ENCODE data around the gene ZFAND2A.

The ZFAND2A gene

DNA sequence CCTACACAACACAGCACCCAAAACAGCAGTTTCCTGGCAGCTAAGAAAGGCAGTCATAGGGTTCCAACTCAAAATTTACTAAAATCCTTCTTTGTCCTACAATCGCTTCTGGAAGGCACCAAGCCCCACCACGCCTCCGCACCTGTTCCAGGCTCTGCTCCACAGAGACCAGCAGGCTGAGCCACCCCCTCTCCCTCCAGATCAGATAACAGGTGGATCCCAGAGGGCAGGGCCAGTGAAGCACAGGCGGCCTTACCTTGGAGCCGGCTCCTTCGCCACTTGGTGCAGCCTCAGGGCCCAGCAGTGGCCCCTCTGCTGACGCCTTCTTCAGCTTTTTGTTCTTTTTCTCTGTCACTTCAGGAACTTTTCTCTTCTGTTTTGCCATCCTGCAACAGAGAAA is 33.0 kb downstream of the ZFAND2A start:
- H3K27ac ChIP-seq (ENCODE audit: low read depth, low read length): no peak overlapping the region
- no peaks in the 10 kb centered on the region for H3K27me3 ChIP-seq (ENCODE audit: control insufficient read depth in 1 of 2, insufficient read depth in 2 of 2, low read length in 2 of 2)
- H3K9ac ChIP-seq (ENCODE audit: low read length): no peak overlapping the region
- no peak overlapping the region for H3K4me3 ChIP-seq (ENCODE audit: low read depth in 1 of 2, low read length in 2 of 2)
- H3K36me3 ChIP-seq (ENCODE audit: insufficient read depth, low read length): no peaks in the 10 kb centered on the region
- peaks cover 20% of the 10 kb centered on the region for H3K4me1 ChIP-seq (ENCODE audit: insufficient read depth, low read length)
- no peaks in the 10 kb centered on the region for H3K9me3 ChIP-seq (ENCODE audit: low read length)

DNA sequence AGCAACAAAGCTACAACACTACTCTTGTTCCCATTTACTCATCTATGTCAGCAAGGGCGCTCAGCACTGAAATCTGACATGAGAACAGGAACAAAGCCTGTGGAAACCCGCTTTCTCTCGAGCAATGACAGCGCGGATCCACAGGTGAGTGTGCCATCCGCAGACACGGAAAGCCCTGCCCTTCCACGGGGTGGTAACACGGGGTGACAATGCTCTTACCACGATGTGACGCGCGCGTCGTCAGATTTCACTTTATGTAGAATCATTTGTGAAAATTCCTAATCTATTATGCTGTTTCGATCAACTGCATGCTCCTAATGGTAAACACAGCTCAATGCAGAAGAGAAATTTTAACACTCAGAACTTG is 34.4 kb downstream of the ZFAND2A start:
- Histone ChIP-seq H3K9ac (ENCODE audit: low read length) (no peak overlapping the region), H3K27ac (ENCODE audit: low read depth, low read length) (no peak overlapping the region), H3K36me3 (ENCODE audit: insufficient read depth, low read length) (no peaks in the 10 kb centered on the region), H3K9me3 (ENCODE audit: low read length) (no peaks in the 10 kb centered on the region), H3K4me3 (ENCODE audit: low read depth in 1 of 2, low read length in 2 of 2) (no peak overlapping the region), H3K27me3 (ENCODE audit: control insufficient read depth in 1 of 2, insufficient read depth in 2 of 2, low read length in 2 of 2) (no peaks in the 10 kb centered on the region), H3K4me1 (ENCODE audit: insufficient read depth, low read length) (peaks cover 20% of the 10 kb centered on the region)

DNA sequence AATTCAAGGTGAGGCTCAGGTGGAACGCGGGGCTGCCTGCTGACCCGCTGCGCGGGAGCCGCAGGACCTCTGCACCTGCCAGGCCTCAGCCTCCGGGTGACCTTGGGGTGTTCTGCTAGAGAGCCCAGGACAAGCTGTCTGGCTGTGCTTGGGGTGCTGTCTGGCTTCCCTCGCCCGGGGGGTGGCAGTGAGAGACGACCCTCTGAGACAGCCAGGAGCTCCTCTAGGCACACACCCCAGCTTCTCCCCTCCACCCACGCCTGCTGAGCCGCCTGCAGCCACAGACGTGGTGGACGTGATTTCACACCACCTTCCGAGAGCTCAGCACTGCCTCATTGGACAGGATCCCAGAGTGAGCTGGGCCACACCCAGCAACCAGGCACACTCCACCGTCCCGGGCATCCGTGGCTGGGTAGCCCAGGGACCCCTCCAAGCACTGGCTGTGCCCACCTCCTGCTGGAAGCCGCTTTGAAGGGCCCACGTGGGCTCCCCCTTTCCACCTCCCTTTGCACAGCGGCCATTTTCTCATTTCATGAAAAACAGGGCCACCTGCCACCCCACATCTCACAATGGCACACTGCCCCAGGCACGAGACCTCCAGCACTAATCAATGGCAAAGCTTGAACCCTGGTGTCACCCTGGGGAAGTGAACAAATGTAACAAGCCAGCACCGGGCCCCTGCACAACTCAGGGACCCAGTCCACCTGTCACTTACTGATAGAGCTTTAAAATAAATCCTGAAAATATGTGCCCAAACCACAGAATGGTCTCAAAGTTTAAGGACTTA is 35.0 kb downstream of the ZFAND2A start:
- H3K36me3 ChIP-seq (ENCODE audit: insufficient read depth, low read length): no peaks in the 10 kb centered on the region
- no peaks in the 10 kb centered on the region for H3K9me3 ChIP-seq (ENCODE audit: low read length)
- H3K27me3 ChIP-seq (ENCODE audit: control insufficient read depth in 1 of 2, insufficient read depth in 2 of 2, low read length in 2 of 2): no peaks in the 10 kb centered on the region
- no peak overlapping the region for H3K27ac ChIP-seq (ENCODE audit: low read depth, low read length)
- H3K9ac ChIP-seq (ENCODE audit: low read length): no peak overlapping the region
- H3K4me3 ChIP-seq (ENCODE audit: low read depth in 1 of 2, low read length in 2 of 2): no peak overlapping the region
- peaks cover 20% of the 10 kb centered on the region for H3K4me1 ChIP-seq (ENCODE audit: insufficient read depth, low read length)

DNA sequence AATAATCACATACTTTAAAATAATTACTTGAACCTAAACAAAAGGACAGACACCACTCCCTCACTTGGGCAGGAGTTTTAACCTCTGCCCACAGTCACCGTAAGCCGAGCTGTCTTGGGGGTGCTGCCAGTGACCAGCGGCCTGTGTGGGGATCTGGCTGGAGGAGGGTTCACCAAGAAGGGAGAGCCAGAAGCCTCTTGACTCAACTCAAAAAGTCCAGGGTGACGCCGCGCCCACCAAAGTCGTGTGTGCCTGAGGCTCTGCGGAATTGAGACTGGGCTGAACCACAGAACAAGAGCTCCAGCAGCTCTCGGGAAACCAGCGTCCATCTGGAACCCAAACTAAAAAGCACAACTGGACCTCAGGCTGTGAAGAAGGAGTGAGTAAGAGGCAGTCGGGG is 35.8 kb downstream of the ZFAND2A start:
- H3K27me3 ChIP-seq (ENCODE audit: control insufficient read depth in 1 of 2, insufficient read depth in 2 of 2, low read length in 2 of 2): no peaks in the 10 kb centered on the region
- peak overlapping the region in 1 of 2 donors; percentile 27 for H3K4me3 ChIP-seq (ENCODE audit: low read depth in 1 of 2, low read length in 2 of 2)
- H3K36me3 ChIP-seq (ENCODE audit: insufficient read depth, low read length): no peaks in the 10 kb centered on the region
- H3K4me1 ChIP-seq (ENCODE audit: insufficient read depth, low read length): peaks cover 20% of the 10 kb centered on the region
- peak overlapping the region; percentile 73 for H3K27ac ChIP-seq (ENCODE audit: low read depth, low read length)
- peak overlapping the region; percentile 4 for H3K9ac ChIP-seq (ENCODE audit: low read length)
- no peaks in the 10 kb centered on the region for H3K9me3 ChIP-seq (ENCODE audit: low read length)

DNA sequence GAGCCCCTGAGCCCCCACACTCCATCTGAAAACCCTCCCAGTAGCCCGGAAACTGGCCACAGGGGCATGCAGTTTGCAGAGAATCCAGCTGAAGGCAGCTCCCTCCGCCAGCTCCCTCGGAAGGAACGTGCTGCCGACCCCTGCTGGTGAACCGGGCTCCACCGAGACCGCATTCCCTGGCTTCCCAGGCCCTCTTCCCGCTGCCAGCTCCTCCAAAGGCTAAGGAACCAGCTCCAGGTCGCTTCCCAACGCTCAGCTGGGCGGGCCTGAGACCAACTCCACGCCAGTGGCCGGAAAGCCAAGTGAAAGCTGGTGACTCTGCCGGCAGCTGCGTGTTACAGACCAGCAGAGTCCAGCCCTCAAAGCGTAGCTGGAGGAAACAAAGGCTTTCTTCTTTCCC is 36.3 kb downstream of the ZFAND2A start:
- H3K27ac ChIP-seq (ENCODE audit: low read depth, low read length): peak overlapping the region; percentile 73
- peak overlapping the region; percentile 4 for H3K9ac ChIP-seq (ENCODE audit: low read length)
- H3K36me3 ChIP-seq (ENCODE audit: insufficient read depth, low read length): no peaks in the 10 kb centered on the region
- peak overlapping the region in 1 of 2 donors; percentile 27 for H3K4me3 ChIP-seq (ENCODE audit: low read depth in 1 of 2, low read length in 2 of 2)
- no peaks in the 10 kb centered on the region for H3K27me3 ChIP-seq (ENCODE audit: control insufficient read depth in 1 of 2, insufficient read depth in 2 of 2, low read length in 2 of 2)
- no peaks in the 10 kb centered on the region for H3K9me3 ChIP-seq (ENCODE audit: low read length)
- peaks cover 20% of the 10 kb centered on the region for H3K4me1 ChIP-seq (ENCODE audit: insufficient read depth, low read length)

DNA sequence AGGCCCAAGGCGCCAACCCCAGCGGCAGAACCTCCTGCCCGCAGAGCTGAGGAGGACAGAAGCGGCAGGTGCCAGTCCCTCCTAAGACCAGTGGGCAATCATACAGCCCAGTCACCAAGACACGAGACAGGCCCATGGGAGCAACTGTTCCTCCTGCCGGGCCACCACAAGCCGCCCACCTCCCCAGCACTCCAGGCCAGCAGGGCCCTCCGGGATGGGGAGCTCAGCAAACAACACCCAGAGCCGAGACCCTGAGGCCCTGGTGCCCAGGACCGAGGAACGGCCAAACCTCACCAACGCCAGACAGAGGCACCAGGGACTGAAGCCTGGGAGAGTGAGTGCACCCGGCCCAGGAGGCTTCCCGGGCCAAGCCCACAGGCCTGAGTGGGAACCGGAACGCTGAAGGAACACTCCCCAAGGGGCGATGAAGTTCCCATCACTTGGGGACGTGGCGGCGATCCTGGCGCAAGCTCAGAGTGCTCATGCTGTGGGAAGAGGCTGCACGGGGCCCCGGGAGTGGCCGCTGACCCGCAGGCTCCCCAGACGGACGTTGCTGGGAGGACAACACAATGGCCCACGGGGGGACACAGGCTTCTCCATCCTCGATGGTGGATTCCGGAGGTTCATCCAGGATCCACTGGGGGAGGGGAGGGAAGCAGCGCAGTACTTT is 37.0 kb downstream of the ZFAND2A start:
- Histone ChIP-seq H3K27ac (ENCODE audit: low read depth, low read length) (peak overlapping the region; percentile 73), H3K9me3 (ENCODE audit: low read length) (no peaks in the 10 kb centered on the region), H3K4me1 (ENCODE audit: insufficient read depth, low read length) (peaks cover 20% of the 10 kb centered on the region), H3K36me3 (ENCODE audit: insufficient read depth, low read length) (no peaks in the 10 kb centered on the region), H3K27me3 (ENCODE audit: control insufficient read depth in 1 of 2, insufficient read depth in 2 of 2, low read length in 2 of 2) (no peaks in the 10 kb centered on the region), H3K4me3 (ENCODE audit: low read depth in 1 of 2, low read length in 2 of 2) (no peak overlapping the region), H3K9ac (ENCODE audit: low read length) (no peak overlapping the region)

DNA sequence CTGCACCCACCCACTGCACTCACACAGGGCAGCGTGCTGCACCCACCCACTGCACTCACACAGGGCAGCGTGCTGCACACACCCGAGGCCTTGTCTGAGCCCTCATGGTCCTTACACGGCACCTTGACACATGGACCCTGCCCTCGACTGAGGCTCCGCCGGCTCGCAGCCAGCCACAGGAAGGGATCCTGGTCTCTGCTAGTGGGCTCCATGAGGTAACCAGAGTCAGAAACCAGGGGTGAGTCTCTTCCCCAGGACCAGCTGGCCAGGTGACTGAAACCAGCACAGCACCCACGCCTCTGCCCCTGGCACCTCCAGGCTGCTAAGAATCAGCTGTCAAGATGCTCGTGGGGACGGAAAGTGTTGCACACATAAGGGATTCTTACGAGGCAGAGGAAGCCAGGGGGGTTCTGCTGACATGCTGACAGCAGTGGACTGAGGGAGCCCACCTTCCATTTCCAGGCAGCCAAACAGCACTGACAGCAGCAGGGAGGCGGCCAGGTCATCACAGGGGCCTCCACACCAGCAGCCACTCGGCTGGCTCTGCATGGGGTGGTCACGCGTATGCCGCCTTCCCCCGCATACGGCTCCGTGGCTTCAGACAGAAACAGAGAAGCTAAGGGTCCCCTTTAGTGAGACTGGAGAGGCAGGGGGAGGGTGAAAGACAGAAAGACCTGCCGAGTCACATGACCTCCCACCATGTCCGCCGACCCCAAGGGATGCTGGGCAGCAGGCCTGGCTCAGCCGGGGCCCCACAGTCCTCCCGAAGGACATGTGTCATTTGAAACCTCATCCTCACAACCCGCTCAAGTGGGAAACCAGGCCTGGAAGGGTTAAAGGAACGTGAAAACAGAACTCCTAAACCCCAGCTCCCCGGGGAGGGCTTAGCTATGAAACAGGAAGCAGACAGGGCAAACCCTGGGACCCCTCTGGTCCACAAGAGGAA is 37.8 kb downstream of the ZFAND2A start:
- Histone ChIP-seq H3K27me3 (ENCODE audit: control insufficient read depth in 1 of 2, insufficient read depth in 2 of 2, low read length in 2 of 2) (no peaks in the 10 kb centered on the region), H3K9ac (ENCODE audit: low read length) (no peak overlapping the region), H3K36me3 (ENCODE audit: insufficient read depth, low read length) (no peaks in the 10 kb centered on the region), H3K27ac (ENCODE audit: low read depth, low read length) (no peak overlapping the region), H3K4me3 (ENCODE audit: low read depth in 1 of 2, low read length in 2 of 2) (no peak overlapping the region), H3K4me1 (ENCODE audit: insufficient read depth, low read length) (peaks cover 20% of the 10 kb centered on the region), H3K9me3 (ENCODE audit: low read length) (no peaks in the 10 kb centered on the region)

DNA sequence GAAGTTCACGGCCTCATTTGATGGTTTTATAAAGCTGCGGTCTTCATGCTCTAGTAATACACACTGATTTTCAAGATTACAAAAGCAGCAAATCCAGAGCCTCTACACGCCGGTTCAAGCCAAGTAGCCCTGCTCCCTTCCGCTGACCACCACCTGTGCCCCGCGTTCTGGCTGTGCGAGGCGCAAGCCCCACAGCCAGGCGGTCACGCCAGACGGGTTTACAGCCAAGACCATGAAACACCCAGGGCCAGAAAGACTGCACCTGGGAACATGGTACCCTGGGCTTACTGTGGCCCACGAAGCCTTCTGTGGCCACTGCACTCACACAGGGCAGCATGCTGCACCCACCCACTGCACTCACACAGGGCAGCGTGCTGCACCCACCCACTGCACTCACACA is 38.5 kb downstream of the ZFAND2A start:
- no peaks in the 10 kb centered on the region for H3K27me3 ChIP-seq (ENCODE audit: control insufficient read depth in 1 of 2, insufficient read depth in 2 of 2, low read length in 2 of 2)
- H3K36me3 ChIP-seq (ENCODE audit: insufficient read depth, low read length): no peaks in the 10 kb centered on the region
- no peaks in the 10 kb centered on the region for H3K9me3 ChIP-seq (ENCODE audit: low read length)
- peaks cover 20% of the 10 kb centered on the region for H3K4me1 ChIP-seq (ENCODE audit: insufficient read depth, low read length)
- no peak overlapping the region for H3K9ac ChIP-seq (ENCODE audit: low read length)
- H3K27ac ChIP-seq (ENCODE audit: low read depth, low read length): no peak overlapping the region
- H3K4me3 ChIP-seq (ENCODE audit: low read depth in 1 of 2, low read length in 2 of 2): no peak overlapping the region

DNA sequence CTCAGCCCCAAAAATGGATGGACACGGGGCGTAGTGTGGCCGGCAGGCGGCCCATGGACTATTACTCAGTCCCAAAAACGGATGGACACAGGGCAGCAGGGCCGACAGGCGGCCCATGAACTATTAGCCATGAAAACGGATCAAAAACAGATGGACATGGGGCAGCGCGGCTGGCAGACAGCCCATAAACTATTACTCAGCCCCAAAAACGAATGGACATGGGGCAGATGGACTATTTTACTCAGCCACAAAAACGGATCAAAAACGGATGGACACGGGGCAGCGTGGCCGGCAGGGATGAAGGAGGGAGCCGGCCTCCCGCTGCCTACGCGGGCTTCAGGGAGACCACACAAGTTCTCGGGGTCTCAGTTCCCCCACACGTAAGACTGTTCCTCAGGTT is 39.2 kb downstream of the ZFAND2A start:
- H3K9ac ChIP-seq (ENCODE audit: low read length): no peak overlapping the region
- H3K4me3 ChIP-seq (ENCODE audit: low read depth in 1 of 2, low read length in 2 of 2): no peak overlapping the region
- no peaks in the 10 kb centered on the region for H3K9me3 ChIP-seq (ENCODE audit: low read length)
- H3K4me1 ChIP-seq (ENCODE audit: insufficient read depth, low read length): peaks cover 20% of the 10 kb centered on the region
- no peak overlapping the region for H3K27ac ChIP-seq (ENCODE audit: low read depth, low read length)
- no peaks in the 10 kb centered on the region for H3K36me3 ChIP-seq (ENCODE audit: insufficient read depth, low read length)
- no peaks in the 10 kb centered on the region for H3K27me3 ChIP-seq (ENCODE audit: control insufficient read depth in 1 of 2, insufficient read depth in 2 of 2, low read length in 2 of 2)

DNA sequence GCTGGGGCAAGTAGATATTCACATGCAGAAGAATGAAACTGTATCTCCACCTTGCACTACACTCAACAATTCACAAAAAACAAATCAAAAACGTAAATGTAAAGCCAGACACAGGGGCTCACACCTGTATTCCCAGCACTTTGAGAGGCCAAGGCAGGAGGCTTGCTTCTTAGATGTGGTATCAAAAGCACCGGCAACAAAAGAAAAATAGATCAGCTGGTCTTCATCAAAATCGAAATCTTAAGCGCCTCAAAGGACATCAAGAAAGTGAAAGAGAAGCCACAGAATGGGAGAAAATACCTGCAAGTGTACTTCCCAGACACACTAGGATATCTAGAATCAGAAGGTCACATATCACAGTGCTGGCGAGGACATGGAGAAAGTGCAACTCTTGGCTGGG is 40.8 kb downstream of the ZFAND2A start:
- peaks cover 12% of the 10 kb centered on the region for H3K4me1 ChIP-seq (ENCODE audit: insufficient read depth, low read length)
- H3K36me3 ChIP-seq (ENCODE audit: insufficient read depth, low read length): no peaks in the 10 kb centered on the region
- H3K9ac ChIP-seq (ENCODE audit: low read length): no peak overlapping the region
- H3K27me3 ChIP-seq (ENCODE audit: control insufficient read depth in 1 of 2, insufficient read depth in 2 of 2, low read length in 2 of 2): no peaks in the 10 kb centered on the region
- no peak overlapping the region for H3K4me3 ChIP-seq (ENCODE audit: low read depth in 1 of 2, low read length in 2 of 2)
- H3K9me3 ChIP-seq (ENCODE audit: low read length): no peaks in the 10 kb centered on the region
- no peak overlapping the region for H3K27ac ChIP-seq (ENCODE audit: low read depth, low read length)

DNA sequence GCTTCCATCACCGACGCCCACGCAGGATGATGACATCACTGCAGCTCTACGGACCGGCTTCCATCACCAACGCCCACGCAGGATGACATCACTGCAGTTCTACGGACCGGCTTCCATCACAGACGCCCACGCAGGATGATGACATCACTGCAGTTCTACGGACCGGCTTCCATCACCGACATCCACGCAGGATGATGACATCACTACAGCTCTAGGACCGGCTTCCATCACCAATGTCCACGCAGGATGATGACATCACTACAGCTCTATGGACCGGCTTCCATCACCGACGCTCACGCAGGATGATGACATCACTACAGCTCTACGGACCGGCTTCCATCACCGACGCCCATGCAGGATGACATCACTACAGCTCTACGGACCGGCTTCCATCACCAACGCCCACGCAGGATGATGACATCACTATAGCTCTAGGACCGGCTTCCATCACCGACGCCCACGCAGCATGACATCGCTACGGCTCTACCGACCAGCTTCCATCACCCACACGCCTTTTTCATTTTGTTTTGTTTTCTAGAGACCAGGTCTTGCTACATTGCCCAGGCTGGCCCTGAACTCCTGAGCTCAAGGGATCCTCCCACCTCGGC is 42.6 kb downstream of the ZFAND2A start:
- no peaks in the 10 kb centered on the region for H3K9me3 ChIP-seq (ENCODE audit: low read length)
- H3K27ac ChIP-seq (ENCODE audit: low read depth, low read length): no peak overlapping the region
- H3K36me3 ChIP-seq (ENCODE audit: insufficient read depth, low read length): no peaks in the 10 kb centered on the region
- H3K4me3 ChIP-seq (ENCODE audit: low read depth in 1 of 2, low read length in 2 of 2): no peak overlapping the region
- no peaks in the 10 kb centered on the region for H3K4me1 ChIP-seq (ENCODE audit: insufficient read depth, low read length)
- no peaks in the 10 kb centered on the region for H3K27me3 ChIP-seq (ENCODE audit: control insufficient read depth in 1 of 2, insufficient read depth in 2 of 2, low read length in 2 of 2)
- H3K9ac ChIP-seq (ENCODE audit: low read length): no peak overlapping the region

Measured in muscle layer of colon (tissue), 2 donors.